ENCODE data around the gene ATF7. TPM values are rescaled to one million over a fixed set of nuclear protein-coding genes. Genes with fewer than 3 reads are reported as not detected.

Gene ATF7
- polyA plus RNA-seq, 1 of the 3 experiments (the other 2 are of a cell fraction): 12.8 TPM

GRCh38 chr12:53516758-53517455 is 109.3 kb downstream of the ATF7 start (continued):
- TF ChIP-seq IRF3 (IDR thresholded peaks at IDR 0.05; ENCODE audit: low read depth, low read length) (no peak), MAX (IDR thresholded peaks at IDR 0.05; ENCODE audit: low read depth) (no peak), RFX5 (IDR thresholded peaks at IDR 0.05; ENCODE audit: low read length) (no peak)

GRCh38 chr12:53515291-53515680 is 110.9 kb downstream of the ATF7 start:
- peaks cover 55 to 62% of the 10 kb centered on the region in 2 experiments for H3K36me3 ChIP-seq (replicated peaks in 1 of 2; ENCODE audit: control insufficient read depth in 1 of 2, insufficient read depth in 2 of 2, low read length in 1 of 2)
- H3K9ac ChIP-seq: no peak overlapping the region
- no peak overlapping the region for H3K4me3 ChIP-seq (ENCODE audit: low read depth in 2 of 2, low read length in 1 of 2)
- no peaks in the 10 kb centered on the region for H3K27me3 ChIP-seq (ENCODE audit: insufficient read depth)
- H4K20me1 ChIP-seq (ENCODE audit: insufficient read depth): no peaks in the 10 kb centered on the region
- H3K4me1 ChIP-seq (ENCODE audit: control insufficient read depth in 1 of 2, insufficient read depth in 2 of 2, low read depth in 1 of 2, low read length in 1 of 2): no peaks in the 10 kb centered on the region
- H3K9me2 ChIP-seq: no peaks in the 10 kb centered on the region
- H3F3A ChIP-seq (replicated peaks; ENCODE audit: insufficient read depth): no peaks in the 10 kb centered on the region
- H3K9me3 ChIP-seq: no peaks in the 10 kb centered on the region
- H2AFZ ChIP-seq (ENCODE audit: low read depth): no peak overlapping the region
- ChIA-PET POLR2A (no interaction called here), CTCF (interaction anchor here (1.2 to 4.0 kb wide), 4 partner anchors 10 to 232 kb away, joined by 4 to 19 read pairs (median 6); partner anchors contain the start of gene AAAS)
- H3K79me2 ChIP-seq (ENCODE audit: insufficient read depth): no peaks in the 10 kb centered on the region
- no peak for TF ChIP-seq GABPA (IDR thresholded peaks at IDR 0.05; ENCODE audit: low read depth)
- no peak for TF ChIP-seq NRF1 (IDR thresholded peaks at IDR 0.05; ENCODE audit: low read depth, low read length)
- no peak for TF ChIP-seq TEAD4 (IDR thresholded peaks at IDR 0.05; ENCODE audit: borderline replicate concordance, insufficient read depth)
- TF ChIP-seq CHD2 (IDR thresholded peaks at IDR 0.05; ENCODE audit: low read length, partially characterized antibody): no peak
- TF ChIP-seq RCOR1 (IDR thresholded peaks at IDR 0.05; ENCODE audit: low read length): no peak
- TF ChIP-seq ELF1 (IDR thresholded peaks at IDR 0.05): no peak
- no peak for TF ChIP-seq EZH2phosphoT487 (IDR thresholded peaks at IDR 0.05; ENCODE audit: borderline replicate concordance, low read depth)
- TF ChIP-seq USF2 (IDR thresholded peaks at IDR 0.05; ENCODE audit: borderline replicate concordance, low read depth, low read length): no peak
- no peak for TF ChIP-seq TCF12 (IDR thresholded peaks at IDR 0.05)
- TF ChIP-seq FOSL2 (IDR thresholded peaks at IDR 0.05; ENCODE audit: borderline replicate concordance, low read depth): no peak
- no peak for TF ChIP-seq NFIC (IDR thresholded peaks at IDR 0.05; ENCODE audit: borderline replicate concordance)
- TF ChIP-seq CTCF (IDR thresholded peaks at IDR 0.05): no peak
- TF ChIP-seq TAF1 (IDR thresholded peaks at IDR 0.05; ENCODE audit: borderline replicate concordance, low read depth, low read length): no peak
- TF ChIP-seq GATA2 (CRISPR knock-in tag; IDR thresholded peaks at IDR 0.05): no peak
- H3K4me2 ChIP-seq: no peak overlapping the region
- 89% methylated on average over 2 of the region's 2 CpGs for WGBS (ENCODE audit: low lambda C conversion rate)
- H3K27ac ChIP-seq (ENCODE audit: low read depth in 2 of 2, low read length in 1 of 2): no peak overlapping the region
- no peak for DNase-seq

All from SK-N-SH (cell line).